HG03103 (cell line): ENCODE data around the gene ZFP28.

Source experiments
- ATAC-seq: cut with Tn5 transposase; IDR thresholded peaks from one replicate; pipeline ENCODE4 v1.9.1; 2021; ENCODE audit warnings: low read depth; ENCODE audit not compliant: unreplicated experiment

The ZFP28 gene

GRCh38 chr19:56538761-56539263, at the start of gene ZFP28:
Gene ZFP28 (plus strand): TSS chr19:56538948. CDS start chr19:56539019, 71 bp downstream.
- no peak for ATAC-seq

- no peak for ATAC-seq
These were observed 47.3 kb upstream of the ZFP28 start for GRCh38 chr19:56491399-56491798.

DNA sequence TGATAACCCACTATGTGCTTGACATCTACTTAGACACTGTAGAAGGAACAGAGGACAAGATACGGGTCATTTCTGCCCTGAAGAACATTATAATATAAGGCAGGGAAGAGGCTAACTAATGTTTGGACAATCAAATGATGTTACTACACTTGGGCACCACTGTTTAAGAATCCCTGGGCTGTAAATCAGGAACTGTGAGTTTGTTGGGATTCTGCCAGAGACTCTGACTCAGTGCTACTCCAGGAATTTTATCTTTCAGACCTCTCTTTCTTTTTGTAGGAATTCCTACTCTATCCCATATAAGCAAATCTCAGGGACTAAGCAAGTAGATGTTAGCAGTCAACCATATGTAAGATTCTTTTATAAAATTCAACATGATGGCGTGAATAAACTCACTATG, 34.2 kb upstream of the ZFP28 start:
- no peak for ATAC-seq

DNA sequence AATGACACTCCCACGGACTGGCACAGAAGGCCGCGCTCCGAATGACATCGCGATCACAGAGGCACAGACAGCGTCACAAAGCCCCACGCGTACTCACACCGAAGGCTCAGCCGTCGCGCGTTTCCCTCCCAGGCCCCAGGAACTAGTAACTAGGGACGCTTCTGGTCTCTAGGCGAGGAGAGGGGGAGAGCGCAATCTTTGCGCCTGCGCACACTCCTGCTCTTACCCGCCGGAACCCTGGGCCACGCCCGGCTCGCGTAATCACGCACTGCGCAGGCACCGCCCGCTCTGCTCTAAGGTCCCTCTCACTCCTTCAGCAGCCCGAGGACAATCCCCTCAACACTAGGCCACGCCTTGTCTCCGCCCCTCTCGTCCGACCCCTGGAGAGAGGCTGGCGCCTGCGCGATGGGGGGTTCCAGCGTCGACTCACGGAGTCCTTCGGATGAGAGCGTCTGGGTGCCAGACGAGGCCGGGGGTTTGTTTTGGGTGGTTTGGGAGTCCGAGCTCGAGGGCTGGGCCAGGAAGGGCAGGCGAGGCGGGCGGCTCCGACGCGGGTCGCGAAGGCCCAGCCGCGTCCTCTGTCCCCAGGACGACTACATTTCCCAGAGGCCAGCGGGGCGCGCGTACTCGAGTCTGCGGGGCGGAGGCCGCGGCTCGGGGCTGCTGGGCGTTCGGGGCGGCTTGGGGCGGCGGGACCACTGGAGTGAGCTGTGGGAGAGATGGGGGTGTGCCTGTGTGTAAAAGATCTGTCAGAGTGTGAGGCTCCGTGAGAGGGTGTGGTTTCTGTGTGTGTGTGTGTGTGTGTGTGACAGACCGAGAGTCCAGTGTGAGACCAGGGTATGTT, 31.1 kb upstream of the ZFP28 start, which contains the start of gene ZNF471:
ZNF471 (plus strand) TSS at position 410 of the 844 bp plus-strand sequence. CDS start 3,717 bp downstream, outside the sequence.
- no peak for ATAC-seq

- ATAC-seq, result no peak
These were observed 30.4 kb upstream of the ZFP28 start for GRCh38 chr19:56508290-56508778.

GRCh38 chr19:56525214-56525860, 13.4 kb upstream of the ZFP28 start:
- ATAC-seq, result no peak

GRCh38 chr19:56537442-56537841, 1.3 kb upstream of the ZFP28 start:
- no peak for ATAC-seq

DNA sequence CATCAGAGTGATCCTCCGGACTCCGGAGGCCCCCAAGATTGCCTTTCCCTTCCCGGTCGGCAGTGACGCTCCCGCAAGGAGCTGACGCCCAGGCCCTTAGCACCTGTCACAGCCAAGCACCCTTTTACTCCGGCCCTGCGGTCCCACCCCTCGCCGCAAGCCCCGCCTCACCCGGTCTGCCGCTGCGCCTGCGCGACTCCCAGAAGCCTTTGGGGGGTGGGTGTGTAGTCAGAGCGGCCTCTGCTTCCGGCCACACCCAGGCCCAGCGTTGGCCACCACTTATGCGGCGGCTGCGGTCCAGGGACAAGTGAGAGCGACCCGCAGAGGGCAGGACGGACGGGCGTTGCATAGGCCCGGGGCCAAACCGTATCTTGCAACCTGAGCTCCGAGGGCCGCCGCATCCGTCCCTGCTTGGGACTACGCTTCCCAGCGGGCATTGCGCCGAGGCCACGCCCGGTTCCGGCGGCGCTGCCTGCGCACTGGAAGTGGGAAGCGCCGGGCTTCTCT, 441 bp upstream of the ZFP28 start:
- ATAC-seq, result no peak

DNA sequence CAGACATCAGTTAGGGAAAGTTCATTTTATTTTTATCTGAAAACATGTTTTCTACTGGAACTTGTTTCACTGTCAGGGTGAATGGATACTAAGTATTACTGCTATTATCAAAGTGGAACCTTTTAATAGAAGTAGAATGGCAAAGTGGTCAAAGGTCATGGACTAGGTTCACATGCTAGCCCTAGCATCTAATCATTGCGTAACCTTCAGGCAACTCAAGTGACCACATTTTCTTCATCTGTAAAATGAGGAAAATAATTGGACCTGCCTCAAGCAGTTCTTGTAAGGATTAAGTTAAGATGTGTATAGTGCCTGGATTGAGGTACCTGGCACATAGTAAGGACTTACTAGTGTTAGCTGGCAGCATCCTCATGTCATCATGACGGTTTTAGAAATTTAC, 5.0 kb downstream of the ZFP28 start:
- ATAC-seq, result no peak

- no peak for ATAC-seq
These were observed 8.8 kb downstream of the ZFP28 start for GRCh38 chr19:56547535-56547934.

DNA sequence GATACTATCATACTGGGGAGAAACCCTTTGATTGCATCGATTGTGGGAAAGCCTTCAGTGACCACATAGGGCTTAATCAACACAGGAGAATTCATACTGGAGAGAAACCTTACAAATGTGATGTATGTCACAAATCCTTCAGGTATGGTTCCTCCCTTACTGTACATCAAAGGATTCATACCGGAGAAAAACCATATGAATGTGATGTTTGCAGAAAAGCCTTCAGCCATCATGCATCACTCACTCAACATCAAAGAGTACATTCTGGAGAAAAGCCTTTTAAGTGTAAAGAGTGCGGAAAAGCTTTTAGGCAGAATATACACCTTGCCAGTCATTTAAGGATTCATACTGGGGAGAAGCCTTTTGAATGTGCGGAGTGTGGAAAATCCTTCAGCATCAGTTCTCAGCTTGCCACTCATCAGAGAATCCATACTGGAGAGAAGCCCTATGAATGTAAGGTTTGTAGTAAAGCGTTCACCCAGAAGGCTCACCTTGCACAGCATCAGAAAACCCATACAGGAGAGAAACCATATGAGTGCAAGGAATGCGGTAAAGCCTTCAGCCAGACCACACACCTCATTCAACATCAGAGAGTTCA, 15.6 kb downstream of the ZFP28 start:
- ATAC-seq, result no peak

- no peak for ATAC-seq
These were observed 24.0 kb downstream of the ZFP28 start for GRCh38 chr19:56562766-56563165.

DNA sequence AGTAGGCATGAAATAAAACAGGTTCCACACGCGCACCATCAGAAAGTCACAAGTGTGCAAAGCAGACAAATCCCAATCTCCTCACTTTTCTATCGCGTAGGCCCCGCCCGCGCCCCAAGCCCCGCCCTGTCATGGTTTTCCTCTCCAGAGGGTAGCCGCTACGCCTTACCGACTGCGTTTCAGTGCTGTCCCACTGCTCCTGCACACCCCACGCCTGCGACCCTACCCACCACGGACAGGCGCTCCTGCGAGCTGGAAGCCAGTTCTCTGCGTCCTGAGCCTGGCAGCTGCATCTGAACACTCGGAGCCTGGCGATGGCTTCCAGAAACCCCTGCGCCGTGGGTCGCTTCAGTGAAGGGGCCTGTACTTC, 28.1 kb downstream of the ZFP28 start:
- ATAC-seq, result peak; percentile 35

DNA sequence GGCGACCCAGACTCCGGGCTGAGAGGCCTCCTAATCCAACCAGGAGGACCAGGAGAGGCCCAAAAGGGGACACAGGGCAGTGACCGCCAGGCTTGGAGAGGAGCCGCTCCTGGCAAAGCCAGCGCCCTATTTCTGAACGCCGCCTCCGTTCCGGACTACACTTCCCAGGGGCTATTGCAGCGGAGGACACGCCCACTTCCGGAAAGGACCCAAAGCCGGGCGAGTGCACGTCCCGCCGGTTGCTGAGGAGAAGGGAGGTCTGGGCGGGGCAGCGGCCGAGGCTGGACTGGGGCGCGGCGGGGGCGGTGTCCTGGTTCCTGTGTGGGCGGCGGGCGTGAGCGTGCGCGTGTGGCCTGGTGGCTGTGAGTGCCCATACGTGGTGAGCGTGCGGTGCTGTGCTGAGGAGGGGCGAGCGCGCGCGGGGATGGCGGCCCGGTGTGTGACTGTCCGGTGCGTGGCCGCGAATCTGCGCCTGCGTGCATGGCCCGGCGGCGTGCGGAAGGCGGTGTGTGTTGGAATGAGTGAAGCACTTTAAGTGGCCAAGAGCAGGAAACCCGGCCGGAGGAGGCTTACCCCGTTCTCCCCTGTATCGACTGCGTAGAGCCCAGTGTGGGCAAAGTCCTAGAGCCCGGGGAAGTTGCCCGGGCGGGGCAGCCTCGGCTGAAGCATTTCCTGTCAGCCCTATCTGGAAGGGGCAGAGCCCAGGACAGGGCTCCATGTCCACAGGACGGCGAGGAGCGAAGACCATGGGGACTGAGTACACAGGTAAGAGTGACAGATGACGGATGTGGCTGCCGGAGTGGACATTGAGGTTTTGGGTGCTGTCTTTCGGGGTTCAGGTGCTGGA, 28.7 kb downstream of the ZFP28 start, which contains the start of gene ZNF470:
ZNF470 (plus strand) TSS at position 195 of the 847 bp plus-strand sequence. CDS start 2,844 bp downstream, outside the sequence.
- ATAC-seq, result peak; percentile 94

DNA sequence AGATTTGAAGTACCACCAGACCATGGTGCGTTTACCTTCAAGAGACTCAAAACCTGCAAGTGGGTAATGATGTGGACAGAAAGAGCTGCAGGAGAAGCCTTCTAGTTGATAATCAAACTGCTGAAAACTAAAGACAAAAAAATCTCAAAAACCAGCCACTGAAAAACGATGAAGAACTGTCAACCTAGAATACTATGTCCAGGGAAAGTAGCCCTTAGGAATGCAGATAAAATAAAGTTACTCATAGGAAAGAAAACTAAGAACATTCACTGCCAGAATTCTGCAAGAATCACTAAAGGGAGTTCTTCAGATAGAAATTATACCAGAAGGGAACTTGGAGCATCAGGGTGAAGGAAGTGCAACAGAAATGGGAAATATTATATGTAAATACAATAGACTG, 33.8 kb downstream of the ZFP28 start:
- ATAC-seq, result no peak

DNA sequence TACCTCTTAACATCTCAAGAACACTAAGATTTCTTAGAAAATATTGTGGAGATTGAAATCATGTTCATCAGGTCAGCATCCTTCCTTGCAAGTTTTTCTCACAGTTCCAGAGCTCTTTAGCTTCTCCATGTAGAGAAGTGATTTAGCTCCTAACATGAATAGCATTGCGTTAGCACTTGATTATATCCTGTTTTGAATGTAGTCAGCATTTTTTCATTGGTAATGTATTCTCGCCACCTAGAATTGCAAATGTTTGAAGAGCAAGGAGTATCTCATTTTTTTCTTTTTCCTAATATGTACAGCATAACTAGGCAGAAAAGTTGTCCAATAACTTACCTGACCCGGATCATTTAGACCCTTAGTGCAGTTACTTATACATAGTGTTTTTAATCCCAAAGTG, 35.2 kb downstream of the ZFP28 start:
- ATAC-seq, result no peak

DNA sequence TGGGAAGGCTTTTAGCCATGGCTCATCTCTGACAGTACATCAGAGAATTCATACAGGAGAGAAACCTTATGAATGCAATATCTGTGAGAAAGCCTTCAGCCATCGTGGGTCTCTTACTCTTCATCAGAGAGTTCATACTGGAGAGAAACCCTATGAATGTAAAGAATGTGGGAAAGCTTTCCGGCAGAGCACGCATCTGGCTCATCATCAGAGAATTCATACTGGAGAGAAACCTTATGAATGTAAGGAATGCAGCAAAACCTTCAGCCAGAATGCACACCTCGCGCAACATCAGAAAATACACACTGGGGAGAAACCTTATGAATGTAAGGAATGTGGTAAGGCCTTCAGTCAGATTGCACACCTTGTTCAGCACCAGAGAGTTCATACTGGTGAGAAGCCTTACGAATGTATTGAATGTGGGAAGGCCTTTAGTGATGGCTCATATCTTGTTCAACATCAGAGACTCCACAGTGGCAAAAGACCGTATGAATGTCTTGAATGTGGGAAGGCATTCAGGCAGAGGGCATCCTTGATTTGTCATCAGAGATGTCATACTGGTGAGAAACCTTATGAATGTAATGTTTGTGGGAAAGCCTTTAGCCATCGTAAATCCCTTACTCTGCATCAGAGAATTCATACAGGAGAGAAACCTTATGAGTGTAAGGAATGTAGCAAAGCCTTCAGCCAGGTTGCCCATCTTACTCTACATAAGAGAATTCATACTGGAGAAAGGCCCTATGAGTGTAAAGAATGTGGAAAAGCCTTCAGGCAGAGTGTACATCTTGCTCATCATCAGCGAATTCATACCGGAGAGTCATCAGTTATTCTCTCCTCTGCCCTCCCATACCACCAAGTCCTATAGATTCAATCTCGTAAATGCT, 39.2 kb downstream of the ZFP28 start:
- ATAC-seq, result no peak

- ATAC-seq, result no peak
These were observed 55.7 kb downstream of the ZFP28 start for GRCh38 chr19:56594446-56594782.
